GM06990 (cell line): ENCODE data around the gene CTNNA2.

Experiments used
- DNase-seq: peaks from one replicate; pipeline ENCODE4 v3.0.0-alpha.2; 2011; ENCODE audit not compliant: insufficient read length; ENCODE audit errors: extremely low read depth
- H3K27me3 ChIP-seq: replicated peaks from 2 replicates; pipeline ENCODE4 v1.6.0; 2011; ENCODE audit warnings: low read length; ENCODE audit not compliant: control insufficient read depth, insufficient read depth
- H3K36me3 ChIP-seq: 2 replicates; pipeline ENCODE4 v1.5.1; 2011; ENCODE audit warnings: low read length; ENCODE audit not compliant: control insufficient read depth, insufficient read depth
- H3K4me3 ChIP-seq: replicated peaks from 2 replicates; pipeline ENCODE4 v1.5.1; 2011; ENCODE audit warnings: low read depth, mild to moderate bottlenecking, control low read depth, low read length
- CTCF ChIP-seq: IDR thresholded peaks from 2 replicates; pipeline ENCODE4 v1.5.1; 2011; ENCODE audit warnings: low read length, control low read depth, mild to moderate bottlenecking, inconsistent platforms; ENCODE audit not compliant: insufficient read depth, poor library complexity, severe bottlenecking

Gene CTNNA2

GRCh38 chr2:80395251-80395650, 882.4 kb downstream of the CTNNA2 start:
- no peak for DNase-seq
- H3K4me3 ChIP-seq, result no peak overlapping the region
- H3K27me3 ChIP-seq, result no peaks in the 10 kb centered on the region
- H3K36me3 ChIP-seq, result no peaks in the 10 kb centered on the region
- TF ChIP-seq CTCF, result no peak

GRCh38 chr2:80396276-80396675, 883.4 kb downstream of the CTNNA2 start:
- no peak for TF ChIP-seq CTCF
- H3K36me3 ChIP-seq, result no peaks in the 10 kb centered on the region
- no peaks in the 10 kb centered on the region for H3K27me3 ChIP-seq
- DNase-seq, result no peak
- H3K4me3 ChIP-seq, result no peak overlapping the region

GRCh38 chr2:80403081-80403480, 890.2 kb downstream of the CTNNA2 start:
- no peaks in the 10 kb centered on the region for H3K36me3 ChIP-seq
- no peak overlapping the region for H3K4me3 ChIP-seq
- no peak for DNase-seq
- no peak for TF ChIP-seq CTCF
- no peaks in the 10 kb centered on the region for H3K27me3 ChIP-seq

GRCh38 chr2:80407377-80407776, 894.5 kb downstream of the CTNNA2 start:
- no peak for TF ChIP-seq CTCF

GRCh38 chr2:80410346-80410745, 897.5 kb downstream of the CTNNA2 start:
- Histone ChIP-seq H3K36me3 (no peaks in the 10 kb centered on the region), H3K4me3 (no peak overlapping the region), H3K27me3 (no peaks in the 10 kb centered on the region)
- no peak for TF ChIP-seq CTCF
- no peak for DNase-seq

More at GRCh38 chr2:80407377-80407776, 894.5 kb downstream of the CTNNA2 start:
- H3K27me3 ChIP-seq, result no peaks in the 10 kb centered on the region
- DNase-seq, result no peak
- no peak overlapping the region for H3K4me3 ChIP-seq
- H3K36me3 ChIP-seq, result no peaks in the 10 kb centered on the region

- H3K4me3 ChIP-seq, result no peak overlapping the region
These were observed 900.3 kb downstream of the CTNNA2 start for GRCh38 chr2:80413136-80413535.

More at GRCh38 chr2:80413136-80413535, 900.3 kb downstream of the CTNNA2 start:
- no peak for DNase-seq
- H3K36me3 ChIP-seq, result no peaks in the 10 kb centered on the region
- H3K27me3 ChIP-seq, result no peaks in the 10 kb centered on the region
- TF ChIP-seq CTCF, result no peak
